Pons (tissue), 1 donor: ENCODE data around the gene MEIS1.
A peak's percentile ranks its signal among the peaks of the same experiment; 100 is the strongest.

ENCODE experiments used
- DNase-seq: peaks from one replicate; pipeline ENCODE4 v3.0.0-alpha.2; 2016; ENCODE audit warnings: low spot score

MEIS1 gene

GRCh38 chr2:66566726-66567399, 131.9 kb downstream of the MEIS1 start:
- DNase-seq = no peak

- DNase-seq = no peak
Observed at GRCh38 chr2:66567729-66568128, 132.8 kb downstream of the MEIS1 start.

GRCh38 chr2:66568650-66569300, 133.8 kb downstream of the MEIS1 start:
- DNase-seq = no peak

DNA sequence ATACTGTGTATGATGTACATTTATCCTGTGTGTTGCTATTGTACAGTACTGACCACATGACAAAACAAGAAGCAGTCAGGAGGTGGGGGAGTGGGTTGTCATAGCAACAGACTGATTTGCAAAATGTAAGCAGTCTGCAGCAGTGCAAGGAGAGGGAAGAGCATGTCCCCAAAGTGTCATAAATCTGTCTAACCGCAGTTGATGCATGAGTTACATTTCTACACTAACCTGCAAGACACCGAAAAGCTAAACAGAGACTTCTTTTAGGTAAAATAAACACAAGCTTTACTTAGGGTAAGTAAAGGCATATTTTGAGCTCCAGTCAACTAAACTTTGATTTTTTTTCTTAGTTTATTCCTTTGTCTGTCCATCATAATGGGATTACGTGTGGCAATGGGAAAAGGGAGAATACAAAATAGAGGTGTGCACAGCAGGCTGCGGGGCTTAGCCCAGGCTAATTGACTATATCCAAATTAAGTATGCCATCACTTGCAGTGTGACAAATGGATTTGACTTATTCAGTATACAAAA, 134.5 kb downstream of the MEIS1 start:
- DNase-seq = peak; percentile 24

DNA sequence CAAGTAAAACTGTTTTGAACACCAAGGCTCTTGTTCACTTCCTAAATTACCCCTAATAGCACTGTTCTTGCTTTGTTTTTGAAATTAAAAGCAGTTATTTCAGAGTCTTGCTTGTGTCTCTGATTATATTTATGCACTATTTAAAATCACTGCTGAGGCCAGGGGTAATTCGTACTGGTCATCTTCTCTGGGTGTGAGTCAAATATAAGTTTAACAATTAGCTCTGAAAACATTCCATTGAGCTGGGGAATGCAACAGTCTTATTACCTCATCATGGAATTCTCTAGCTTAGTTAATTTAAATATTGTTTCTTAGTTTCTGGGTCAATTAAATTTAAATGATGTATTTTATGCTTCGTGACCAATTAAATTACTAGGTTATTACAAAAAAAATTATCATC, 135.0 kb downstream of the MEIS1 start:
- peak; percentile 6 for DNase-seq

DNA sequence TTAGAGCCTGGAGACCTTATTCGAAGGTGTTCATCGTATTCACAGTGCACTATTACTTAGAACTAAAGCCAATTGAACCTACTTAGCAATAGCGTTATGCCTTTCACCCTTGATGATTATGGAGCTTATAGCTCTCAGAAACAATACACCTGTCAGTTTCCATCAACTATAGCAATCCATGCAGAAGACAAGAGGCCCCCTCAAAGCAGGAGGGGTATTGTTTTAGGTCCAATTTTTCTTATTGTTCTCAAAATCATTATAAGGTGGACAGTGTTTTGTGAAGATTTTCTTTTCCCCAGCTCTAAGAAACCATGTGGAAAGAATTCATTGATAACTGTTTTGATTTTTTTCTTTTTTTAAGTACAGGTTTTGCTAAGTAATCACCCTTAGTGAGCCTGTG, 135.5 kb downstream of the MEIS1 start:
- DNase-seq = no peak

DNA sequence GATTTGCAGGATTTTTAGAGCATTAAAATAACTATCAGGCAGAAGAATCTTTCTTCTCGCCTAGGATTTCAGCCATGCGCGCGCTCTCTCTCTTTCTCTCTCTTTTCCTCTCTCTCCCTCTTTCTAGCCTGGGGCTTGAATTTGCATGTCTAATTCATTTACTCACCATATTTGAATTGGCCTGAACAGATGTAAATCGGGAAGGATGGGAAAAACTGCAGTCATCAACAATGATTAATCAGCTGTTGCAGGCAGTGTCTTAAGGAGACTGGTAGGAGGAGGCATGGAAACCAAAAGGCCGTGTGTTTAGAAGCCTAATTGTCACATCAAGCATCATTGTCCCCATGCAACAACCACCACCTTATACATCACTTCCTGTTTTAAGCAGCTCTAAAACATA, 137.0 kb downstream of the MEIS1 start:
- DNase-seq = peak; percentile 12

- no peak for DNase-seq
Observed at GRCh38 chr2:66572391-66572790, 137.5 kb downstream of the MEIS1 start.

GRCh38 chr2:66573416-66573815, 138.5 kb downstream of the MEIS1 start:
- peak; percentile 24 for DNase-seq

GRCh38 chr2:66573821-66574233, 138.9 kb downstream of the MEIS1 start:
- DNase-seq = peak; percentile 32

DNA sequence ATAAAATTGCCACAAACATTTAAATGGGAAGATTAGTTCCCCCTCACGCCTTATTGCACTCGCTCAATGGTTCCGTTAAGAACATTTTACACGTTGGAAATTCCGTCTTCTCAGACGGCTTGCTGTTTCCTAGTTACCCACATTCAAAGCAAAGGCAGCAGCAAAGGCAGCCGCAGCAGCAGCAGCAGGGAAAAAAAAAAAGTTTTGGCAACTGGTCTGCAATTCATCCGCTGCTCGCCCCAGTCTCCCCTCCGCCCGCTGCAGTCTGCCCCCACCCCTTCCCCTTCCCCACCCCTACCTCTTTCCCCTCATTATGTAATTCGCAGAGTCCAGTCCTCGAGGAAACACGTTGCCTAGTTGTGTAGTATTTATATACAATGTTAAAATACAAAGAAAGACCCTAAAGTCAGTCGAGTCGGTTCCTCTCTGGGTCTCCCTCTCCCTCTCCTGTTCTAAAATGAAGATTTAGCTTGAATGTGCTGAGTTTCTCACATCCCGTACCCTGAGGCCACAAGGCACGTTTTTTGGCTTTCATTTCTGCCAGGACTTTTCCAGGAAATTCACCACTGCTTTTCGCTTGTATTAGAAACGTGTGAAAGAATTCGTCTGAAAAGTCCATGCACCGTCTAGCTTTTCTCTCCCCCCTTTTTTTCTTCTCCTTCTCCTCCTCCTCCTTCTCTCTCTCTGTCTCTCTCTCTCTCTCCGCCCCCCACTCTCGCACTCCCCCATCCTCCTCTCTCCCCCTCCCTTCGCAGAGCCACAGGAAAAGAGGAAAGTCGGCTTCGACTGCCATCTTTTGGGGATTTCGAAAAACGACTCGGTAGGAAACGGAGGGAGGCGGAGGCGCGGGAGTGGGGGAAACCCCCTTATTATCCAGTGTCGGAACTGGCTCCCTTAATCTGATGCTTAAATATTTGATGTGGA, 140.0 kb downstream of the MEIS1 start:
- DNase-seq = peak; percentile 95

- no peak for DNase-seq
Observed at GRCh38 chr2:66575625-66576310, 140.8 kb downstream of the MEIS1 start.

- DNase-seq = no peak
Observed at GRCh38 chr2:66576311-66576560, 141.3 kb downstream of the MEIS1 start.

GRCh38 chr2:66576561-66577320, 141.8 kb downstream of the MEIS1 start:
- DNase-seq = peak; percentile 24

DNA sequence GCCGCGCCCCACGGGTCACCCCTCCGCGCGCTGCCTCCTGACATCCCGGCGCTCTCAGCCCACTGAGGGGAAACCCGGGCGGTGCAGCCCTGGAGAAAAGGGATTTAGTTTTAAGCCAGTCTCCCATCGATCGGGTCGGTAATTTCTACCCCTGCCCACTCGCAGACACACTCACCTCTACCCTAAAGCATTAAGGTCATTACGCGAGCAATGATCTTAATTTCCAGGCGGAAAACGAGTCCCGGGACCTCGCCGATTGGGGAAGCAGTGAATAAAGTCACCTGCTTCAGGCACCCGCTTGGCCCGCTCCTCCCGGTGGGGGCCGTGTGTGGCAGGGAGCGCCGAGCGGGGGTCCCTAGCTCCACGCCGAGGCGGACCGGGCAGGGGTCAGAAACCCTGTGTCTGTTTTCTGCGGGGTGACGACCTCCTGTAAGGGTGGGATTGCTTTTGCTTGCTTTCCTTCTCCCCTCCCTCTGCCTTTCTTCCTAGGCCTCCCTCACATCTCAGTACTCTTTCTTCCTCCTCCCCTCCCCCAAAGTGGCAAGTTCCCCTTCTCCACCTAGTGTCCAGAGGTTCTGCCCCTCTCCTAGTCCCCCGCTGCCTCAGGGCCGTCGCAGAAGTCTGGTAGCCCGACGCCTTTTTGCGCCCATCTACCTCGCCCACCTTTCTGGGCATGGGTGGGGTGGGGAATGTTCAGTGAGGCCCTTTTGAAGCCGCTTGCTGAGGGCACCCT, 142.6 kb downstream of the MEIS1 start:
- no peak for DNase-seq

DNA sequence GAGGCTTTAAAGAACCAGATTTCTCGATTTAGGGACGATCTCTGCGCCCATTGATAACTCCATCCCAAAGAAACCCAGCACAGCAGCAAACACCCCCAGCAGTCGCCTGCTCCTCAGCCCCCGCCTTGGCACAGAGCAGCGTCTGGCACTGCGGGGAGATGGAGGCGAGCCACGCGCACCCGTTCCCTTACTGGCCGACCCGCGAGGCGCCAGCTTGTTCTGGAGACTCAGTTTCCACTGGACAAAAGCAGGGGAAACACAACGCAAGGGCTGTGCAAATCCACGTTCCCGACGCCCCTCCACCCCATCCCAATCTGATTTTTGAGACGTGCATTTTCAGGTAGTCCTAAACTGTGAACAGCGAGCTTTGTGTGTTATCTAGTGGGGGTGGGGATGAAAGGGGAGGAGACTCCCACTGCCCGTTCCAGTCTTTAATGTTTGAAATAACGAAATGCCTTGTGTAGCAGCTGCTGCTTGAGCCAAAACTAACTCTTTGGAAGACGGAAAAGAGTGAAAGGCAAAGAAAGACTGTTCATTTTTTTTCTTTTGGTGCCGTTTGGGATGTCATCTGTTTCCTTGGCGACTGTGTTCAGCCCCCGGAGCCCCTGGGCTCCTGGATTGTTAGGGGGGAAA, 143.2 kb downstream of the MEIS1 start:
- peak; percentile 26 for DNase-seq

GRCh38 chr2:66578687-66579106, 143.8 kb downstream of the MEIS1 start:
- no peak for DNase-seq

DNA sequence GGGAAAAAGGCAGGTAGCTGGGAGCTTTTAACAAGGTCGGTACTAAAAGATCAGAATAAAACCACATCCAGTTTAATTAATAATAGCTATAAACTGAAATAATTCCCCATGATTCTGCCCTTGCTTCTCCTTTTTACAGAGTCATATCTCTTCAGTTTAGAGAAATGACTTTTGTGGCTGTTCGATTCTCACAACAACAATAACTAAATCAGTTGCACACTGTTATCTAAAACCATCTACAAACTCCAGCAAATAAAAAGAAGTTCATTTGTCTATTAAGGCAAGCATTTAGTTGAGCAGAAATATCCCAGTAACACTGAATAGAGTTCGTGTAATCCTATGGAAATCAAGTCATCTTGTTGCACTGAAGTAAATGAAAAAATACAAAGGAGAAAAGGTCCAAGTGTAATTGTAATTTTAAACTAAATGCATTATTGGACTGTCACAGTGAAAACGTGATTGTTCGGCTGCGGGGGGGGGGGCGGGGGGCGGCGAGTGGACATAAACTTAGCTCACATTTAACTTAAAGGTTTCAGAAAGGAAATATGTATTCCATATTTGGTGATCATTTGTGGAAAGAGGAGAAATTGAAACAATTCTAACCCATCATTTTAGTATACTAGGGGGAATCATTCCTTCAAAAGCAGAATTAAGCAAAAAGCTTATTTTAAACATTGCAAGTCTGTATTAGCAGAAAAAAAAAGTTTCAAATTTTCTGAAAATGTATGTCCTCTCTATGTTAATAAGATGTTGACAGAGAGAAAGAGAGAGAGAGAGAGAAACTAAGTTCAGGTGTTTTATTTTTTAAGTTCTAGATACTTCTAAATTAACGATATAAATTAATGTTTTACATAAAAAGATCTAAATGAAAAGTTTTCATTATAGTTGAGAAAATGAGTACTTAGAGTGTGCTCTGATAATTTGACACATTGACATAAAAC, 144.5 kb downstream of the MEIS1 start:
- DNase-seq = no peak
